Measurements from ENCODE around the gene DDB1. TPM values are rescaled to one million over a fixed set of nuclear protein-coding genes. Genes with fewer than 3 reads are reported as not detected.

Gene DDB1
- total and polyA plus RNA-seq, 8 donors, result 140 to 203 (median 184) TPM

GRCh38 chr11:61298663-61299244 is 34.2 kb downstream of the DDB1 start:
- H3K27me3 ChIP-seq, result peaks cover 5 to 28% of the 10 kb centered on the region in 2 donors
- no peak overlapping the region for H3K27ac ChIP-seq
- H3K36me3 ChIP-seq, result peaks cover 0 to 66% of the 10 kb centered on the region in 2 donors
- DNase-seq, result no peak
- TF ChIP-seq CTCF (IDR thresholded peaks at IDR 0.05), result no peak
- no peak overlapping the region for H3K4me3 ChIP-seq
- ATAC-seq, result no peak
- peaks cover 14 to 38% of the 10 kb centered on the region in 2 donors for H3K4me1 ChIP-seq
- intact Hi-C loops (cut with DNase I), result no loop called here
- H3K9me3 ChIP-seq, result no peaks in the 10 kb centered on the region

GRCh38 chr11:61297746-61298145 is 35.2 kb downstream of the DDB1 start:
- no peaks in the 10 kb centered on the region for H3K9me3 ChIP-seq
- no peak overlapping the region for H3K4me3 ChIP-seq
- peaks cover 5 to 38% of the 10 kb centered on the region in 2 donors for H3K27me3 ChIP-seq
- ATAC-seq, result peak; percentile 10
- intact Hi-C loops (cut with DNase I), result no loop called here
- H3K36me3 ChIP-seq, result peaks cover 0 to 56% of the 10 kb centered on the region in 2 donors
- peak in 1 of 4 donors; percentile 49 for DNase-seq
- no peak overlapping the region for H3K27ac ChIP-seq
- peaks cover 16 to 42% of the 10 kb centered on the region in 2 donors for H3K4me1 ChIP-seq
- no peak for TF ChIP-seq CTCF (IDR thresholded peaks at IDR 0.05)

- Histone ChIP-seq H3K4me1 (peaks cover 16 to 42% of the 10 kb centered on the region in 2 donors), H3K27me3 (peaks cover 5 to 42% of the 10 kb centered on the region in 2 donors), H3K4me3 (no peak overlapping the region), H3K27ac (no peak overlapping the region), H3K9me3 (no peaks in the 10 kb centered on the region), H3K36me3 (peaks cover 0 to 51% of the 10 kb centered on the region in 2 donors)
- no peak for ATAC-seq
- TF ChIP-seq CTCF (IDR thresholded peaks at IDR 0.05), result no peak
- DNase-seq, result no peak
- intact Hi-C loops (cut with DNase I), result no loop called here
These were observed 35.6 kb downstream of the DDB1 start for GRCh38 chr11:61297341-61297740.

GRCh38 chr11:61295596-61295926 is 37.3 kb downstream of the DDB1 start:
- ATAC-seq, result no peak
- Histone ChIP-seq H3K9me3 (no peaks in the 10 kb centered on the region), H3K4me3 (peak overlapping the region in 1 of 2 donors; percentile 40), H3K36me3 (peaks cover 0 to 34% of the 10 kb centered on the region in 2 donors), H3K27me3 (peaks cover 5 to 59% of the 10 kb centered on the region in 2 donors), H3K27ac (no peak overlapping the region), H3K4me1 (peaks cover 16 to 42% of the 10 kb centered on the region in 2 donors)
- no peak for TF ChIP-seq CTCF (IDR thresholded peaks at IDR 0.05)
- intact Hi-C loops (cut with DNase I), result no loop called here
- DNase-seq, result no peak

- intact Hi-C loops (cut with DNase I), result no loop called here
- peaks cover 5 to 59% of the 10 kb centered on the region in 2 donors for H3K27me3 ChIP-seq
- no peak for TF ChIP-seq CTCF (IDR thresholded peaks at IDR 0.05)
- ATAC-seq (peak; percentile 90), DNase-seq (peak; percentile 42 to 86 (median 62))
- H3K4me1 ChIP-seq, result peaks cover 16 to 42% of the 10 kb centered on the region in 2 donors
- H3K4me3 ChIP-seq, result peak within 1 kb of the TSS; percentile 40 to 44
- H3K9me3 ChIP-seq, result no peaks in the 10 kb centered on the region
- peaks cover 0 to 28% of the 10 kb centered on the region in 2 donors for H3K36me3 ChIP-seq
- no peak within 1 kb of the TSS for H3K27ac ChIP-seq
These were observed 37.9 kb downstream of the DDB1 start, which contains the start of gene VWCE for GRCh38 chr11:61294717-61295595. TSS of gene VWCE (minus strand) at chr11:61295316. CDS start at chr11:61295037, 279 bp downstream.

Data from left lung (tissue), 10 donors.